HEK293 (cell line): ENCODE measurements around the gene SNX20.

ENCODE experiments used
- CTCF ChIA-PET: fragments of 350-600 bp; formaldehyde crosslinking; extraction: SDS; loops from one replicate; lab custom pipeline; 2021; ENCODE audit warnings: antibody characterized with exemption; lab: Yijun Ruan, JAX
- POLR2A ChIA-PET: fragments of 300-600 bp; formaldehyde crosslinking; extraction: SDS; loops from one replicate; lab custom pipeline; 2020; ENCODE audit warnings: antibody characterized with exemption, inconsistent platforms; lab: Yijun Ruan, JAX
- H3K27ac ChIP-seq: fragments of 200-500 bp; sonication (Bioruptor generic); 2 replicates; pipeline ENCODE4 v1.5.1; 2014; ENCODE audit warnings: low read depth, low read length, control low read depth, inconsistent platforms; ENCODE audit errors: extremely low read depth
- H3K36me3 ChIP-seq, 2 experiments: fragments of 200-500 bp in 1 of 2; sonication (Bioruptor generic) in 1 of 2; 1 replicate in 1 of 2; 2 replicates in 1 of 2; pipeline ENCODE4 v1.5.1; 2014 to 2017; ENCODE audit warnings: inconsistent platforms in 2 of 2, low read length in 2 of 2; ENCODE audit not compliant: control insufficient read depth in 2 of 2, insufficient read depth in 1 of 2
- H3K4me1 ChIP-seq: fragments of 200-500 bp; sonication (Bioruptor generic); 2 replicates; pipeline ENCODE4 v1.5.1; 2014; ENCODE audit warnings: mild to moderate bottlenecking, low read length, inconsistent platforms; ENCODE audit not compliant: control insufficient read depth, insufficient read depth
- H3K4me3 ChIP-seq: 2 replicates; pipeline ENCODE4 v1.5.1; 2011; ENCODE audit warnings: low read depth, mild to moderate bottlenecking, control low read depth, low read length, moderate library complexity
- H3K9me3 ChIP-seq: fragments of 200-500 bp; sonication (Bioruptor generic); 2 replicates; pipeline ENCODE4 v1.5.1; 2014; ENCODE audit warnings: low read depth, low read length, inconsistent platforms; ENCODE audit not compliant: control insufficient read depth, insufficient read depth
- GLI4 ChIP-seq: fragments of 450-650 bp; formaldehyde crosslinking; IDR thresholded peaks from 2 replicates; pipeline ENCODE4 v1.5.1; 2016; ENCODE audit warnings: missing biosample characterization, missing genetic modification characterization
- MEIS1 ChIP-seq: sonication (generic); formaldehyde crosslinking; IDR thresholded peaks from 2 replicates; pipeline ENCODE4 v1.8.1; 2022; ENCODE audit warnings: missing genetic modification reagents, mild to moderate bottlenecking, borderline replicate concordance
- OSR2 ChIP-seq: fragments of 450-650 bp; formaldehyde crosslinking; IDR thresholded peaks from 2 replicates; pipeline ENCODE4 v1.5.1; 2016; ENCODE audit warnings: missing biosample characterization, missing genetic modification characterization
- REPIN1 ChIP-seq: fragments of 450-650 bp; formaldehyde crosslinking; IDR thresholded peaks from 2 replicates; pipeline ENCODE4 v1.5.1; 2017; ENCODE audit warnings: missing biosample characterization, missing genetic modification characterization, low read depth
- SP3 ChIP-seq: fragments of 450-650 bp; formaldehyde crosslinking; IDR thresholded peaks from 2 replicates; pipeline ENCODE4 v1.5.1; 2016; ENCODE audit warnings: missing biosample characterization, missing genetic modification characterization
- ZBTB8A ChIP-seq: fragments of 450-650 bp; formaldehyde crosslinking; IDR thresholded peaks from 2 replicates; pipeline ENCODE4 v1.5.1; 2016; ENCODE audit warnings: missing biosample characterization, missing genetic modification characterization
- ZNF140 ChIP-seq: fragments of 450-650 bp; formaldehyde crosslinking; IDR thresholded peaks from 2 replicates; pipeline ENCODE4 v1.5.1; 2016; ENCODE audit warnings: missing biosample characterization, missing genetic modification characterization
- ZNF157 ChIP-seq: fragments of 450-650 bp; formaldehyde crosslinking; IDR thresholded peaks from 2 replicates; pipeline ENCODE4 v1.5.1; 2016; ENCODE audit warnings: missing biosample characterization, missing genetic modification characterization
- ZNF23 ChIP-seq: fragments of 450-650 bp; formaldehyde crosslinking; IDR thresholded peaks from 2 replicates; pipeline ENCODE4 v1.5.1; 2016; ENCODE audit warnings: missing biosample characterization, missing genetic modification characterization, borderline replicate concordance
- ZNF239 ChIP-seq: fragments of 450-650 bp; formaldehyde crosslinking; IDR thresholded peaks from 2 replicates; pipeline ENCODE4 v1.5.1; 2016; ENCODE audit warnings: missing biosample characterization, missing genetic modification characterization
- ZNF248 ChIP-seq: fragments of 450-650 bp; formaldehyde crosslinking; IDR thresholded peaks from 2 replicates; pipeline ENCODE4 v1.5.1; 2017; ENCODE audit warnings: missing biosample characterization, missing genetic modification characterization
- ZNF292 ChIP-seq: fragments of 450-650 bp; formaldehyde crosslinking; IDR thresholded peaks from 2 replicates; pipeline ENCODE4 v1.5.1; 2016; ENCODE audit warnings: low read depth, missing biosample characterization, missing genetic modification characterization, borderline replicate concordance
- ZNF335 ChIP-seq: fragments of 450-650 bp; formaldehyde crosslinking; conservative IDR thresholded peaks from 2 replicates; pipeline ENCODE4 v1.5.1; 2016; ENCODE audit warnings: missing biosample characterization, missing genetic modification characterization
- ZNF350 ChIP-seq: fragments of 450-650 bp; formaldehyde crosslinking; IDR thresholded peaks from 2 replicates; pipeline ENCODE4 v1.5.0; 2017; ENCODE audit warnings: missing biosample characterization, mild to moderate bottlenecking, missing genetic modification characterization
- ZNF416 ChIP-seq: fragments of 450-650 bp; formaldehyde crosslinking; IDR thresholded peaks from 2 replicates; pipeline ENCODE4 v1.5.1; 2016; ENCODE audit warnings: missing biosample characterization, missing genetic modification characterization
- ZNF510 ChIP-seq: fragments of 450-650 bp; formaldehyde crosslinking; IDR thresholded peaks from 2 replicates; pipeline ENCODE4 v1.5.1; 2018; ENCODE audit warnings: mild to moderate bottlenecking, missing genetic modification characterization, missing biosample characterization; ENCODE audit not compliant: insufficient replicate concordance
- ZNF530 ChIP-seq: fragments of 450-650 bp; formaldehyde crosslinking; IDR thresholded peaks from 2 replicates; pipeline ENCODE4 v1.5.1; 2016; ENCODE audit warnings: low read depth, missing biosample characterization, missing genetic modification characterization
- ZNF555 ChIP-seq: fragments of 450-650 bp; formaldehyde crosslinking; conservative IDR thresholded peaks from 2 replicates; pipeline ENCODE4 v1.5.1; 2017; ENCODE audit warnings: missing biosample characterization, mild to moderate bottlenecking, missing genetic modification characterization, inconsistent platforms
- ZNF747 ChIP-seq: fragments of 450-650 bp; formaldehyde crosslinking; IDR thresholded peaks from 2 replicates; pipeline ENCODE4 v1.5.1; 2016; ENCODE audit warnings: missing biosample characterization, missing genetic modification characterization
- TF ChIP-seq, protein P1 (sequence below): fragments of 450-650 bp; formaldehyde crosslinking; IDR thresholded peaks from 2 replicates; pipeline ENCODE4 v1.5.1; 2016; ENCODE audit warnings: missing biosample characterization, missing genetic modification characterization
- TF ChIP-seq, protein P2 (sequence below): fragments of 450-650 bp; formaldehyde crosslinking; IDR thresholded peaks from 2 replicates; pipeline ENCODE4 v1.5.1; 2017; ENCODE audit warnings: missing biosample characterization, missing genetic modification characterization
- TF ChIP-seq, protein P3 (sequence below): fragments of 450-650 bp; formaldehyde crosslinking; IDR thresholded peaks from 2 replicates; pipeline ENCODE4 v1.5.1; 2016; ENCODE audit warnings: missing biosample characterization, missing genetic modification characterization, borderline replicate concordance
- TF ChIP-seq, protein P4 (sequence below): fragments of 450-650 bp; formaldehyde crosslinking; IDR thresholded peaks from 2 replicates; pipeline ENCODE4 v1.5.1; 2017; ENCODE audit warnings: missing biosample characterization, missing genetic modification characterization

Gene SNX20

DNA sequence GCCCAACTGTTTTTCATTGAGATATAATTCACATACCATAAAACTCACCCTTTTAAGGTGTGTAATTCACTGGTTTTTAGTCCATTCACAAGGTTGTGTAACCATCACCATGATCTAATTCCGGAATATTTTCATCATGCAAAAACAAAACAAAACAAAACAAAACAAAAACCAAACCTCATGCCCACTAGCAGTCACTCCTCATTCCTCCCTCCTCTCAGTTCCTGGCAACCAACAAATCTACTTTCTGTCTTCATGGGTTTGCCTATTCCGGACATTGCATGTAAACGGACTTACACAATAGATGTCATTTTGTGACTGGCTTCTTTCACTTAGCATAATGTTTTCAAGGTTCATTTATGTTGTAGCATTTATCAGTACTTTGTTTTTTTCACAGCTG is 7.8 kb upstream of the SNX20 start:
- ChIA-PET CTCF (interaction anchor here (2.0 kb wide), 1 partner anchor 17 kb away, joined by 7 read pairs; no protein-coding TSS in a partner anchor), POLR2A (no interaction called here)
- H3K4me1 ChIP-seq = no peaks in the 10 kb centered on the region
- no peak overlapping the region for H3K4me3 ChIP-seq
- TF ChIP-seq ZNF747 (tag by site-specific recombination) (no peak), OSR2 (tag by site-specific recombination) (no peak), SP3 (tag by site-specific recombination) (no peak), ZNF530 (tag by site-specific recombination) (no peak), ZNF157 (tag by site-specific recombination) (no peak), ZNF239 (tag by site-specific recombination) (no peak), GLI4 (tag by site-specific recombination) (no peak), ZBTB8A (tag by site-specific recombination) (no peak), ZNF350 (no peak), ZNF248 (no peak), ZNF416 (tag by site-specific recombination) (no peak), ZNF292 (tag by site-specific recombination) (no peak), ZNF23 (tag by site-specific recombination) (no peak), ZNF510 (tag by site-specific recombination) (no peak)
- TF ChIP-seq, protein P1, sequence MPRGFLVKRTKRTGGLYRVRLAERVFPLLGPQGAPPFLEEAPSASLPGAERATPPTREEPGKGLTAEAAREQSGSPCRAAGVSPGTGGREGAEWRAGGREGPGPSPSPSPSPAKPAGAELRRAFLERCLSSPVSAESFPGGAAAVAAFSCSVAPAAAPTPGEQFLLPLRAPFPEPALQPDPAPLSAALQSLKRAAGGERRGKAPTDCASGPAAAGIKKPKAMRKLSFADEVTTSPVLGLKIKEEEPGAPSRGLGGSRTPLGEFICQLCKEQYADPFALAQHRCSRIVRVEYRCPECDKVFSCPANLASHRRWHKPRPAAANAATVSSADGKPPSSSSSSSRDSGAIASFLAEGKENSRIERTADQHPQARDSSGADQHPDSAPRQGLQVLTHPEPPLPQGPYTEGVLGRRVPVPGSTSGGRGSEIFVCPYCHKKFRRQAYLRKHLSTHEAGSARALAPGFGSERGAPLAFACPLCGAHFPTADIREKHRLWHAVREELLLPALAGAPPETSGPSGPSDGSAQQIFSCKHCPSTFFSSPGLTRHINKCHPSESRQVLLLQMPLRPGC (tag by site-specific recombination) = no peak
- TF ChIP-seq, protein P2, sequence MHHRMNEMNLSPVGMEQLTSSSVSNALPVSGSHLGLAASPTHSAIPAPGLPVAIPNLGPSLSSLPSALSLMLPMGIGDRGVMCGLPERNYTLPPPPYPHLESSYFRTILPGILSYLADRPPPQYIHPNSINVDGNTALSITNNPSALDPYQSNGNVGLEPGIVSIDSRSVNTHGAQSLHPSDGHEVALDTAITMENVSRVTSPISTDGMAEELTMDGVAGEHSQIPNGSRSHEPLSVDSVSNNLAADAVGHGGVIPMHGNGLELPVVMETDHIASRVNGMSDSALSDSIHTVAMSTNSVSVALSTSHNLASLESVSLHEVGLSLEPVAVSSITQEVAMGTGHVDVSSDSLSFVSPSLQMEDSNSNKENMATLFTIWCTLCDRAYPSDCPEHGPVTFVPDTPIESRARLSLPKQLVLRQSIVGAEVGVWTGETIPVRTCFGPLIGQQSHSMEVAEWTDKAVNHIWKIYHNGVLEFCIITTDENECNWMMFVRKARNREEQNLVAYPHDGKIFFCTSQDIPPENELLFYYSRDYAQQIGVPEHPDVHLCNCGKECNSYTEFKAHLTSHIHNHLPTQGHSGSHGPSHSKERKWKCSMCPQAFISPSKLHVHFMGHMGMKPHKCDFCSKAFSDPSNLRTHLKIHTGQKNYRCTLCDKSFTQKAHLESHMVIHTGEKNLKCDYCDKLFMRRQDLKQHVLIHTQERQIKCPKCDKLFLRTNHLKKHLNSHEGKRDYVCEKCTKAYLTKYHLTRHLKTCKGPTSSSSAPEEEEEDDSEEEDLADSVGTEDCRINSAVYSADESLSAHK (tag by site-specific recombination) = no peak
- TF ChIP-seq, all 188 proteins: peak for 0
- Histone ChIP-seq H3K9me3 (no peaks in the 10 kb centered on the region), H3K27ac (no peak overlapping the region), H3K36me3 (no peaks in the 10 kb centered on the region)

GRCh38 chr16:50688083-50688482 is 7.0 kb upstream of the SNX20 start:
- CTCF ChIA-PET = interaction anchor here (2.5 kb wide), 1 partner anchor 16 kb away, joined by 11 read pairs; no protein-coding TSS in a partner anchor
- POLR2A ChIA-PET = no interaction called here

DNA sequence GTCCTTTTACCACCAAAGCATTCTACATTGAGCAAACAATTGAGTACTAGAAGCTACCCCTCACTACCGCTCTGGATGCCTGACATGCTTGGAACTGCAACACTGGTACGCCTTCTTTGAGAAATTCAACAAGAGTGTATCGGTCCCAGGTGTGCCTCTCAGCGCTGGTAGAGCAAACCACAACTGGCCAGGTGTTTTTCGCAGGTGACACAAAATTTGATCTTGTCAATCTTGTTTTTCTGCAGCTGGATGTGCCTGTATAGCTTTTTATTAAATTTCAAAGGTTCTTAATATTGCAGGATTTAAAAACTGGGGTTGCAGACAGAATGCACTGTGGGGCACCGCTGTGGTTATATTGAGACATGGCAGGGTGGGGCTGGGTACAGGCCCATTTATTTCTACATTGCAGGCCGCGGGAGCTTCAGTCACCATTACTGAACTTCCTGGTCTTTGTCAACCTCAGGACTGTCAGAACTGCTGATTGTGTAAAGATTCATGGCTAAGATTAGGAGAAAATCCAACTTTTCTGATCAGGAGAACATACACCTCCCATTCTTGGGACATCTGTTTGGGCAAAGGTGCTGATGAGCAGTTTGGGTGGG is 4.5 kb upstream of the SNX20 start:
- no peaks in the 10 kb centered on the region for H3K4me1 ChIP-seq
- H3K4me3 ChIP-seq = no peak overlapping the region
- CTCF ChIA-PET = interaction anchor here (0.6 to 1.5 kb wide), 6 partner anchors 14 to 1365 kb away, joined by 3 to 5 read pairs (median 3); no protein-coding TSS in a partner anchor
- no peaks in the 10 kb centered on the region for H3K9me3 ChIP-seq
- POLR2A ChIA-PET = no interaction called here
- no peaks in the 10 kb centered on the region for H3K36me3 ChIP-seq
- H3K27ac ChIP-seq = no peak overlapping the region
- TF ChIP-seq, protein P3, sequence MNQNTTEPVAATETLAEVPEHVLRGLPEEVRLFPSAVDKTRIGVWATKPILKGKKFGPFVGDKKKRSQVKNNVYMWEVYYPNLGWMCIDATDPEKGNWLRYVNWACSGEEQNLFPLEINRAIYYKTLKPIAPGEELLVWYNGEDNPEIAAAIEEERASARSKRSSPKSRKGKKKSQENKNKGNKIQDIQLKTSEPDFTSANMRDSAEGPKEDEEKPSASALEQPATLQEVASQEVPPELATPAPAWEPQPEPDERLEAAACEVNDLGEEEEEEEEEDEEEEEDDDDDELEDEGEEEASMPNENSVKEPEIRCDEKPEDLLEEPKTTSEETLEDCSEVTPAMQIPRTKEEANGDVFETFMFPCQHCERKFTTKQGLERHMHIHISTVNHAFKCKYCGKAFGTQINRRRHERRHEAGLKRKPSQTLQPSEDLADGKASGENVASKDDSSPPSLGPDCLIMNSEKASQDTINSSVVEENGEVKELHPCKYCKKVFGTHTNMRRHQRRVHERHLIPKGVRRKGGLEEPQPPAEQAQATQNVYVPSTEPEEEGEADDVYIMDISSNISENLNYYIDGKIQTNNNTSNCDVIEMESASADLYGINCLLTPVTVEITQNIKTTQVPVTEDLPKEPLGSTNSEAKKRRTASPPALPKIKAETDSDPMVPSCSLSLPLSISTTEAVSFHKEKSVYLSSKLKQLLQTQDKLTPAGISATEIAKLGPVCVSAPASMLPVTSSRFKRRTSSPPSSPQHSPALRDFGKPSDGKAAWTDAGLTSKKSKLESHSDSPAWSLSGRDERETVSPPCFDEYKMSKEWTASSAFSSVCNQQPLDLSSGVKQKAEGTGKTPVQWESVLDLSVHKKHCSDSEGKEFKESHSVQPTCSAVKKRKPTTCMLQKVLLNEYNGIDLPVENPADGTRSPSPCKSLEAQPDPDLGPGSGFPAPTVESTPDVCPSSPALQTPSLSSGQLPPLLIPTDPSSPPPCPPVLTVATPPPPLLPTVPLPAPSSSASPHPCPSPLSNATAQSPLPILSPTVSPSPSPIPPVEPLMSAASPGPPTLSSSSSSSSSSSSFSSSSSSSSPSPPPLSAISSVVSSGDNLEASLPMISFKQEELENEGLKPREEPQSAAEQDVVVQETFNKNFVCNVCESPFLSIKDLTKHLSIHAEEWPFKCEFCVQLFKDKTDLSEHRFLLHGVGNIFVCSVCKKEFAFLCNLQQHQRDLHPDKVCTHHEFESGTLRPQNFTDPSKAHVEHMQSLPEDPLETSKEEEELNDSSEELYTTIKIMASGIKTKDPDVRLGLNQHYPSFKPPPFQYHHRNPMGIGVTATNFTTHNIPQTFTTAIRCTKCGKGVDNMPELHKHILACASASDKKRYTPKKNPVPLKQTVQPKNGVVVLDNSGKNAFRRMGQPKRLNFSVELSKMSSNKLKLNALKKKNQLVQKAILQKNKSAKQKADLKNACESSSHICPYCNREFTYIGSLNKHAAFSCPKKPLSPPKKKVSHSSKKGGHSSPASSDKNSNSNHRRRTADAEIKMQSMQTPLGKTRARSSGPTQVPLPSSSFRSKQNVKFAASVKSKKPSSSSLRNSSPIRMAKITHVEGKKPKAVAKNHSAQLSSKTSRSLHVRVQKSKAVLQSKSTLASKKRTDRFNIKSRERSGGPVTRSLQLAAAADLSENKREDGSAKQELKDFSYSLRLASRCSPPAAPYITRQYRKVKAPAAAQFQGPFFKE = no peak
- TF ChIP-seq, protein P4, sequence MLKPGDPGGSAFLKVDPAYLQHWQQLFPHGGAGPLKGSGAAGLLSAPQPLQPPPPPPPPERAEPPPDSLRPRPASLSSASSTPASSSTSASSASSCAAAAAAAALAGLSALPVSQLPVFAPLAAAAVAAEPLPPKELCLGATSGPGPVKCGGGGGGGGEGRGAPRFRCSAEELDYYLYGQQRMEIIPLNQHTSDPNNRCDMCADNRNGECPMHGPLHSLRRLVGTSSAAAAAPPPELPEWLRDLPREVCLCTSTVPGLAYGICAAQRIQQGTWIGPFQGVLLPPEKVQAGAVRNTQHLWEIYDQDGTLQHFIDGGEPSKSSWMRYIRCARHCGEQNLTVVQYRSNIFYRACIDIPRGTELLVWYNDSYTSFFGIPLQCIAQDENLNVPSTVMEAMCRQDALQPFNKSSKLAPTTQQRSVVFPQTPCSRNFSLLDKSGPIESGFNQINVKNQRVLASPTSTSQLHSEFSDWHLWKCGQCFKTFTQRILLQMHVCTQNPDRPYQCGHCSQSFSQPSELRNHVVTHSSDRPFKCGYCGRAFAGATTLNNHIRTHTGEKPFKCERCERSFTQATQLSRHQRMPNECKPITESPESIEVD (tag by site-specific recombination) = no peak

More at GRCh38 chr16:50688083-50688482, 7.0 kb upstream of the SNX20 start:
- H3K27ac ChIP-seq = no peak overlapping the region
- TF ChIP-seq REPIN1 (tag by site-specific recombination) = no peak
- no peak for TF ChIP-seq GLI4 (tag by site-specific recombination)
- TF ChIP-seq ZNF555 (tag by site-specific recombination) = no peak
- TF ChIP-seq ZNF335 (tag by site-specific recombination) = no peak
- TF ChIP-seq ZNF140 (tag by site-specific recombination) = no peak
- TF ChIP-seq MEIS1 (CRISPR knock-in tag) = no peak
- no peaks in the 10 kb centered on the region for H3K4me1 ChIP-seq
- no peaks in the 10 kb centered on the region for H3K36me3 ChIP-seq
- H3K4me3 ChIP-seq = no peak overlapping the region
- H3K9me3 ChIP-seq = no peaks in the 10 kb centered on the region
